HG02798 (cell line): ENCODE measurements around the gene GSAP.
A peak's percentile ranks its signal among the peaks of the same experiment; 100 is the strongest.
"Not testable (repeated sequence)": the region's sequence is repeated elsewhere in the genome, so short reads cannot be mapped to it uniquely, and the experiment has no call there.

Experiments
- ATAC-seq: cut with Tn5 transposase; IDR thresholded peaks from one replicate; pipeline ENCODE4 v1.9.1; 2021; ENCODE audit warnings: mild to moderate bottlenecking; ENCODE audit not compliant: unreplicated experiment, poor library complexity

Gene GSAP

GRCh38 chr7:77306231-77307067, 109.7 kb downstream of the GSAP start:
- ATAC-seq: no peak

GRCh38 chr7:77295549-77295948, 120.6 kb downstream of the GSAP start:
- ATAC-seq: no peak

- ATAC-seq: no peak
Observed at GRCh38 chr7:77293046-77293445, 123.1 kb downstream of the GSAP start.

GRCh38 chr7:77290425-77290824, 125.7 kb downstream of the GSAP start:
- no peak for ATAC-seq

GRCh38 chr7:77289387-77289786, 126.8 kb downstream of the GSAP start:
- no peak for ATAC-seq

- no peak for ATAC-seq
Observed at GRCh38 chr7:77288676-77289320, 127.4 kb downstream of the GSAP start.

- ATAC-seq: no peak
Observed at GRCh38 chr7:77284616-77285015, 131.5 kb downstream of the GSAP start.

- no peak for ATAC-seq
Observed at GRCh38 chr7:77284005-77284404, 132.1 kb downstream of the GSAP start.

- ATAC-seq: no peak
Observed at GRCh38 chr7:77282897-77283296, 133.3 kb downstream of the GSAP start.

- no peak for ATAC-seq
Observed at GRCh38 chr7:77281780-77282478, 134.2 kb downstream of the GSAP start.

- no peak for ATAC-seq
Observed at GRCh38 chr7:77276120-77276519, 140.0 kb downstream of the GSAP start.

- not testable (repeated sequence) for ATAC-seq
Observed at GRCh38 chr7:77275663-77276062, 140.5 kb downstream of the GSAP start.

- ATAC-seq: no peak
Observed at GRCh38 chr7:77271766-77272165, 144.4 kb downstream of the GSAP start.

- ATAC-seq: no peak
Observed at GRCh38 chr7:77270094-77270480, 146.1 kb downstream of the GSAP start.

- ATAC-seq: peak; percentile 83
Observed at GRCh38 chr7:77269360-77270093, 146.6 kb downstream of the GSAP start.

GRCh38 chr7:77266291-77266794, 149.8 kb downstream of the GSAP start:
- ATAC-seq: peak; percentile 79

- ATAC-seq: no peak
Observed at GRCh38 chr7:77265666-77266065, 150.5 kb downstream of the GSAP start.

- ATAC-seq: no peak
Observed at GRCh38 chr7:77262316-77262715, 153.8 kb downstream of the GSAP start.
